HG02642 (cell line): ENCODE results near the gene CDC42BPA.
"Not testable (repeated sequence)": the region's sequence is repeated elsewhere in the genome, so short reads cannot be mapped to it uniquely, and the experiment has no call there.

ENCODE experiments used
- ATAC-seq: cut with Tn5 transposase; IDR thresholded peaks from one replicate; pipeline ENCODE4 v1.9.1; 2021; ENCODE audit warnings: mild to moderate bottlenecking; ENCODE audit not compliant: unreplicated experiment, poor library complexity

Gene CDC42BPA, protein sequence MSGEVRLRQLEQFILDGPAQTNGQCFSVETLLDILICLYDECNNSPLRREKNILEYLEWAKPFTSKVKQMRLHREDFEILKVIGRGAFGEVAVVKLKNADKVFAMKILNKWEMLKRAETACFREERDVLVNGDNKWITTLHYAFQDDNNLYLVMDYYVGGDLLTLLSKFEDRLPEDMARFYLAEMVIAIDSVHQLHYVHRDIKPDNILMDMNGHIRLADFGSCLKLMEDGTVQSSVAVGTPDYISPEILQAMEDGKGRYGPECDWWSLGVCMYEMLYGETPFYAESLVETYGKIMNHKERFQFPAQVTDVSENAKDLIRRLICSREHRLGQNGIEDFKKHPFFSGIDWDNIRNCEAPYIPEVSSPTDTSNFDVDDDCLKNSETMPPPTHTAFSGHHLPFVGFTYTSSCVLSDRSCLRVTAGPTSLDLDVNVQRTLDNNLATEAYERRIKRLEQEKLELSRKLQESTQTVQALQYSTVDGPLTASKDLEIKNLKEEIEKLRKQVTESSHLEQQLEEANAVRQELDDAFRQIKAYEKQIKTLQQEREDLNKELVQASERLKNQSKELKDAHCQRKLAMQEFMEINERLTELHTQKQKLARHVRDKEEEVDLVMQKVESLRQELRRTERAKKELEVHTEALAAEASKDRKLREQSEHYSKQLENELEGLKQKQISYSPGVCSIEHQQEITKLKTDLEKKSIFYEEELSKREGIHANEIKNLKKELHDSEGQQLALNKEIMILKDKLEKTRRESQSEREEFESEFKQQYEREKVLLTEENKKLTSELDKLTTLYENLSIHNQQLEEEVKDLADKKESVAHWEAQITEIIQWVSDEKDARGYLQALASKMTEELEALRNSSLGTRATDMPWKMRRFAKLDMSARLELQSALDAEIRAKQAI (N-terminal part only)

DNA sequence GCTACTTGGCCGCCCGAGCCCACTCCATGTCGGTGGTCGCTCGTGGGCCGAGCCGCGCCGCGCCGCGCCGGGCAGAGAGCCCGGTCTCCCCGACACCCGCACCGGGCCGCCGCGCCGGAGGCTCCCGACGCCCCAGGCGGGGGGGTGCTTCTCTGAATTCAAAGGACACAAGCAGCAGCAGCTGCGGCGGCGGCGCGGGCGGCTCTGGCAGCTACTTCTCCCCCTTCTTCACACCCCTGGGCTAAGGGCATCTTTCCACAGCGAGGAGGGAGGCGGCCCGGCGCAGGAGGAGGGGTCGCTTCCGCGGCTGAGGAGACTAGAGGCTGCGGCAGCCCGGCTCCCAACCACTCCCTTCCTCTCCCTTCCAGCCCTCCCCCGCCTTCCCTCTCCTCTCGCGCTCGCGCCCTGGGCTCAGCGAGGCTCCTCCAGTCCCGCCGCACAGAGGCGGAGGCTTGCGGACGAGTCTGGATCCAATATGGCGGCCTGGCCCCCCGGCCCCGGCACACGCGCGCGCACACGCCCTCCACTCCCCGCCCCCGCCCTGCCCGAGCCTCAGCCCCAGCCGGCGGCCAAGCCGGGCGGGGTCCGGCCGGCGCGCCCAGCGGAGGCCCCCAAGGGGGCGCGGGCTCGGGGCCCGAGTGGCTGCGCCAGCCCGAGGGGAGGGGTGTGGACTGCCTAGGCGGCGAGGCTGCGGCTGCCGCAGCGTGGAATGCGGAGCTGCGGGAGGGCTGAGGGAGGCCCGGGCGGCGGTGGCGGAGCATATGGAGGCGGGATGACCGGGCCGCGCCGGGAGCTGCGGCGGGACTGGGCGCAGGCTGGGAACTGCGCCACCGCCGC, at the start of gene CDC42BPA:
Gene CDC42BPA (minus strand): TSS at position 477 of the 837 bp plus-strand sequence. CDS start 1,310 bp downstream, outside the sequence.
- ATAC-seq = peak; percentile 64

DNA sequence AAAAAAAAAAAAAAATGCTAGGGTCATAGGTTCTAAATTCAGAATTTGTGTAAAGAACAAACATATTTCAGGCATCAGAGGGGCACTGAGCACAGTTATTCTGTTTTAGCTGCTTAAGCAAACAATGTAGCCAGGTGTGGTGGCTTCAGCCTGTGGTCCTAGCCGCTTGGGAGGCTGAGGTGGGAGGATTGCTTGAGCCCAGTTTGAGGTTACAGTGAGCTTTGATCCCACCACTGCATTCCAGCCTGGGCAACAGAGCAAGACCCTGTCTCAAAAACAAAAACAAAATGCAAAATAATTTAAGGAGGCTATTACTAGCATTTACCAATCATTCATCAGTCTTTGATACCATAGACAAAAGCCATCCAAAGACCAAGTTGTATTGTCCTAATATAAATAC, 49.7 kb upstream of the CDC42BPA start:
- ATAC-seq = no peak

DNA sequence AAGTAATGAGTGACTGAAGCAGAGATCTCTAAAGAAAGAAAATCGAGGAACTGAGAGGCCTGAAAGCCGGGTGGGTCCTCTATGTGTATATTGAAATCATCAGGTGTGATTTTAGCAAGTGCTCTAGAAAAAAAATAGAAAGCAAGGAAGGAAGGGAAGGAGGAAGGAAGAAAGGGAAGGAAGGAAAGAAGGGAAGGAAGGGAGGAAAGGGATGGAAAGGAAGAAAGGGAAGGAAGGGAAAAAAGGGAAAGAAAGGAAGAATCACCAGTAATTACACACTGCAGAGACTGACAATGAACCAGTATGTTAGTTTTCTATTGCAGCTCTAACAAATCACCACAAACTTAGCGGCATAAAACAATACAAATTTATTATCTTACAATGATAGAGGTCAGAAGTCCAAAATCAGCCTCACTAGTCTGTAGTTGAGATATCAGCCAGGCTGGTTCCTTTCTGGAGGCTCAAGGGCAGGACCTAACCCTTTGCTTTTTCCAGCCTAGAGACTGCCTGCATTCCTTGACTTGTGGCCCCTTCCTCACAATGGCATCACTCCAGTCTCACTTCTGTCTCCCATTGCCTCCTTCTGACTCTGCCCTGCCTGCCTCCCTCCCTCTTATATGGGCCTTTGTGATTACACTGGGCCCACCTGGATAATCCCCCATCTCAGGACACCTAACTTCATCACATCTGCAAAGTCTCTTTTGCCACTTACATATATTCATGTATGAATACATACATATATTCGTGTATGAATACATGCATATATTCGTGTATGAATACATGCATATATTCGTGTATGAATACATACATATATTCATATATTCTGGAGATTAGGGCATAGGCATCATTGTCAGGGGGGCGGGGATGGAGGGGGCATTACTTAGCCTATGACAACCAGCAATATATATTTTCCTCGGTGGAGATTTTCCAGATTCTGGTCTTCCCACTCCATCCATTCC, 47.5 kb upstream of the CDC42BPA start:
- ATAC-seq = no peak

DNA sequence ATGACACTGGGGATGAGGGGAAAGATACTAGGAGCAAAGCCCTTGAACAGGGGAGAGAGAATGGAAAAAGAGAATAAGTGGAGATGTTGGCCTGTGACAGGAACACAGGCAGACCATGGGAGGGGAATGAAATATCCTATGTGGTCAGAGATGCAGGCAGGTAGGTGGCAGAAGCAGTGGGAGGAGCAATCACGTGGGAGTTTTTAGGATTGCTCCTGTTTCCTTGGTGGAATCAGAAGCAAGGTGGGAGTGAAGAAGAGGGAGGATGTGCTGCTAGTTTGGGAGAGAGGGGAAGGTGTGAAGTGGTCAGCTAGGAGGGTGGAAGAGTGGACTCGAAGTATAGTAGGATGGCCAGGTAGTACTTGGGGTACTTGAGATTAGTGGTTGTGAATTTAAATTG, 46.4 kb upstream of the CDC42BPA start:
- ATAC-seq = no peak

DNA sequence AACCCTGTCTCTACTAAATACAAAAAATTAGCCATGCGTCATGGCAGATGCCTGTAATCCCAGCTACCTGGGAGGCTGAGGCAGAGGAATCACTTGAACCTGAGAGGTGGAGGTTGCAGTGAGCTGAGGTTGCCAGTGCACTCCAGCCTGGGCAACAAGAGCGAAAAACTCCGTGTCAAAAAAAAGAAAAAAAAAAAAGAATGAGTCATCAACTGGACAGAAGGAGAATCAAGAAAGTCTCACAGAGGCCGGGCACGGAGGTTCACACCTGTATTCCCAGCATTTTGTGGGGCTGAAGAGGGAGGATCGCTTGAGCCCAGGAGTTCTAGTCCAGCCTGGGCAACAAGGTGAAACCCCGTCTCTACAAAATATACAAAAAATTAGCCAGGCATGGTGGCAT, 45.5 kb upstream of the CDC42BPA start:
- ATAC-seq = no peak

DNA sequence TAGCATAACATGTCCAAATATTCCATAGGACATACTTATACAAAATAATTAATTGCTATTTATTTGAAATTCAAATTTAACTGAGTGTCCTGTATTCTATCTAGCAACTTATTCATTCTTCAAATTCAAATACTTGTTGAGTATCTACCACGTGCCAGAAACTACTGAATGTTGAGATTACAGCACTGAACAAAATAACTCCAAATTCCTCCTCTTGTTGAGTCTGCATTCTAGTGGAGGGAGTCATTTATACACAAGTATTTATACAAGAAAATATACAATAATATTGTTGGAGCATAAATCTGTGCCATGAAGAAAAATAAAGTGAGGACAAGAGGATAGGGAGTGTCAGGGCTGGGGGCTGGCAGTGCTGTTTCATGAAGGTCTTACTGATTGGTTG, 43.7 kb upstream of the CDC42BPA start:
- no peak for ATAC-seq

DNA sequence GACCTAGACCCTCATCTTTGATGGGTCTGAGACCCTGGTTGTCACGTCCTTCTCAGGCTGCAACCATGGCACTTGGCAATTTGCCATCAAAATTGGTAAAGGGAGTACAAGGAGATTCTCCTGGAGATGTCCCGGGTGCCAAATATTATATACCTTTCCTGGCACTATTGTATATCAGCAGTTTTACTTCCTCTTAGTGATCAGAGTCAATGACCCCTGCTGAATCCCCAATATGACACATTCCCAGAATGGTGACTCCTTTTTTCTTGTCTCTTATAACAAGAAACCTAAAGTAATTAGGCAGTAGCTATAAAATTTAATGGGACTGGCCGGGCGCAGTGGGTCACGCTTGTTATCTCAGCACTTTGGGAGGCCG, 39.6 kb upstream of the CDC42BPA start:
- no peak for ATAC-seq

DNA sequence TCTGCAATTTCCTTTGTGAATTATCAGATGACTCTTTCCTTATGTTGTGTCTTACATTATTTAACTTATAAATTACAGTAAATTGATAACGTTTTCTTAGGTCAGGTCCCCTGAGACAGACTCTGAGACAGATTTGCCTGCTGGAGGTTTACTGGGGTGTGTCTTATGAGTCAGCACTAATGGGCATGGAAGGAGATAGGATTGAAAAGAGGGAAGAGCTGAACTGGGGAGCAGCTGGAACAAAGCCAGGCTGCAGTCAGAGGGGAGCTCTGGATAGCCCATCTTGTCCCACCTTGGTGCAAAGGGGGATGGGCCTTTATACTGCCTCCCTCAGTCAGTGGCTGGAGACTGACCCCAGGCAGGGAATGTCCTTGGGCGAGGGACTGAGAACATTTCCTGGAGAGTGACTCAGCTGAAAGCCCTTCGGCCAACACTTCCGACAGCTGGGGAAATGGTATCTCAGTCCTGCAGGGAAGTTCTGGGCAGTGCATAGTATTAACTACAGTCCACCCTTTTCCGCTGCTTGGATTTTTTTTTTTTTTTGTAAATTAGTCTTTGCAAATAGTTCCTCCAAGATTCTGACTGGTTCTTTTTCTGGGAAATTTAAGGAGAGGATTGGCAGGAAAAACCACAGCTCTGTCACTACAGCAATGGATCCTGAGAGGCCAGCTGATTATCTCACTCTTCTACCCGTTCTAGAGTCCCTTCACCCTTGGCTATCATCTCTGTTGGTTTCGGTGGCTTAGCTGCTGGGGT, 39.1 kb upstream of the CDC42BPA start:
- no peak for ATAC-seq

DNA sequence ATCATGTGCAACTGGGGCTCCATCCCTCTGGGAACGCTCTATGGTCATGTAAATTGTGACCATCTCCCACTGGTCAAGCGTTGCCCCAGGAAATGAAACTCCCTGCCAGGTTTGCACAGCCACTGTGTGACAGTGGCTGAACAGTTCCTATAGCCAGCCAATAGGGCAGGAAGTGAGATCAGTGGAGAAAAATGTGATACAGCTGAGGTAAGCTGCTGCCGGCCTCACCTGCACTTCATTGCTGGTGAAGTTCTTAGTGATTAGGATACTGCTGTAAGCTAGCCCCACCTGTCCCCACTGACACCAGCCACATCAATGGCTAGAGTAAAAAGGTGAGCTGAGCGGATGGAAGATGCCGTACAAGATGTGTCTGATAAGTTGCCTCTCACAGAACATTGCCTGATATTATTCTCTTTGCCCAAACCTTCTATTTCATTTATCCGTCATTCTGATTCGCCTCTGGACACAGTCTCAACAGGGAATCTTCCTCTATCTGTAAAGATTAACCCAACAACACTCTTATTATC, 38.4 kb upstream of the CDC42BPA start:
- ATAC-seq = no peak

DNA sequence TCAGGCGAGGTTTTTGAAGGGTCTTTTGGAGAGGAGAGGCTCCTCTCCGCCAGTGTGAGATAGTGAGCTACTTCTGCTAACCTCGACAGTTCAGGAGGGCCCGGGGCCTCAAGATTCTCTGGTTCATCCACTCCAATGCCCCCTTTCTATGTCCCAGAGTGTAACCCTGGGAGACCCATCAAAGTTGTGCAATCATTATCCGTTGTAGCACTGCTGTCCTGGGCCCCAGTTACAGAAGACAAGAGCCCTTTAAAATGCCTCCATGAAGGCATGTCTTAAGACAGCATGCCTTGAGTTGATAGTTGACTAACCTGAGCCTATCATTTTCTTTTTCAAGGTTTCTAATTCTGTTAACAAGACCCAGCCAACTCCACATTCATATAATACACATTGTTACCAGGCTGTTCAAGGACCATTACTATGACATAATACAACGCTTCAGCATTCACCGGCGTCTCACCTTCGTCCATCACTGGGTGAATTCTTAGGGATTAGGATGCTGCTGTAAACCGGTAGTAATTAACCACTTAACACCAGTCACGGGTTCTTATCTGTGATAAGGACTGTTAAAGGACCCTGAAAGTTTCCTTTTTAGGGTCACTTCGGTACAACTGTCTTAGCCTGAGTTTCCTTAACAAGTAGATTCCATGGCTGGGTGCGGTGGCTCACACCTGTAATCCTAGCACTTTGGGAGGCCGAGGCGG, 37.4 kb upstream of the CDC42BPA start:
- ATAC-seq = no peak

DNA sequence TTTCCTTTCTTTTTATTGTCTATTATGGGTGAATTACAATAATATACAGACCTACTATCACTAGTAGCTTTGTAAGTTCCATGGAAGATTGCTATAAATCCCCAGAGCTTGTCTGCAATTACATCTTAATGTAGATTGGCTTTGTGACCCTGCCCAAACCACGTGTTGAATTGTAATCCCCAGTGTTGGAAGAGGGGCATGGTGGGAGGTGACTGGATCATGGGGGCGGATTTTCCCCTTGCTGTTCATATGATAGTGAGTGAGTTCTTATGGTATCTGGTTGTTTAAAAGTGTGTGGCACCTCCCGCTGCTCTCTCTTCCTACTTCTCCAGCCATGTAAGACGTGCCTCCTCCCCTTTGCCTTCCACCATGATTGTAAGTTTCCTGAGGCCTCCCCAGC, 34.9 kb upstream of the CDC42BPA start:
- ATAC-seq = no peak

DNA sequence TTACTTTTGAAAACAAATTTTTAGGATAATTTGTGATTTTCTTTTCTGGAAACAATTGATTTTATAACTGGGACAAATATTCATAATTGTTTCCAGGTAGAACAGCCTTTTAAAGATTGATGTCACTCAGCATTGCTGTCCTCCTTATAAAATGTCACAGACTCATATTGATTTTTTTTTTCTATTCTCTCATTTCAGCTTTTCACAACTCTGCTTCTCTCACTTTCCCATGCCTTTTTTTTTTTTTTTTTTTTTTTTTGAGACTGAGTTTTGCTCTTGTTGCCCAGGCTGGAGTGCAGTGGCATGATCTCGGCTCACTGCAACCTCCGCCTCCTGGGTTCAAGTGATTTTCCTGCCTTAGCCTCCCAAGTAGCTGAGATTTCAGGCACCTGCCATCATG, 33.9 kb upstream of the CDC42BPA start:
- not testable (repeated sequence) for ATAC-seq

DNA sequence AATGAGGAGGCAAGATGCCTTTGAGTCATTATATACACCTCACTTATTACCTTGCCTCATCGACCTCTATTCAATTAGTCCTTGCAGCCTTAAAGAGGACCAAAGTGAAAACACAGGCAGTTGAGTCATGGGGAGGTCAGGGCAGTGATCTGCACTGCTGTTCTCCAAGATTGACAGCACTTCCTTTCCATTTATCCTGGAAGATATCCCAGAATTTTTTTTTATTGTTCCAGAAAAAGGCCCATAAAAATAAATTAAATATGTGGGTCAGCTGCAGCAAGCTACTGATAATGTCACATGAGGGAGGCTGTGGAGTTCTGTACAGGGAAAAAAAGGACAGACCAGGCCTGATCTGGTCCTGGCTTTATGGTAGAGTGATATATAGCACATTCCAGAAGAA, 33.2 kb upstream of the CDC42BPA start:
- no peak for ATAC-seq

DNA sequence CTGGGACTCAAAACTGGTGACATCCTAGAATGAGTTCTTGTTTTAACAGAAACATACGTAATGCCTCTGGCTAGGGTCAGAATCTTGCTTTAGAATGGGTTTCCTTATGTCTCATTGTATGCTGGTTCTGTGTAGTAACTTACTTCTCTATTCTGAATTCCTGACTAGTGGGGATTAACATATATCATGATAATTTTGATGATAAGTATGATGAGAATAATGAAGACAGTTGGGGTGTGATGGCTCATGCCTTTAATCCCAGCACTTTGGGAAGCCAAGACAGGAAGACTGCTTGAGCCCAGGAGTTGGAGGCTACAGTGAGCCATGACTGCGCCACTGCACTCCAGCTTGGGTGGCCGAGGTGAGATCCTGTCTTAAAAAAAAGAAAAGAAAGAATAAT, 31.7 kb upstream of the CDC42BPA start:
- no peak for ATAC-seq

DNA sequence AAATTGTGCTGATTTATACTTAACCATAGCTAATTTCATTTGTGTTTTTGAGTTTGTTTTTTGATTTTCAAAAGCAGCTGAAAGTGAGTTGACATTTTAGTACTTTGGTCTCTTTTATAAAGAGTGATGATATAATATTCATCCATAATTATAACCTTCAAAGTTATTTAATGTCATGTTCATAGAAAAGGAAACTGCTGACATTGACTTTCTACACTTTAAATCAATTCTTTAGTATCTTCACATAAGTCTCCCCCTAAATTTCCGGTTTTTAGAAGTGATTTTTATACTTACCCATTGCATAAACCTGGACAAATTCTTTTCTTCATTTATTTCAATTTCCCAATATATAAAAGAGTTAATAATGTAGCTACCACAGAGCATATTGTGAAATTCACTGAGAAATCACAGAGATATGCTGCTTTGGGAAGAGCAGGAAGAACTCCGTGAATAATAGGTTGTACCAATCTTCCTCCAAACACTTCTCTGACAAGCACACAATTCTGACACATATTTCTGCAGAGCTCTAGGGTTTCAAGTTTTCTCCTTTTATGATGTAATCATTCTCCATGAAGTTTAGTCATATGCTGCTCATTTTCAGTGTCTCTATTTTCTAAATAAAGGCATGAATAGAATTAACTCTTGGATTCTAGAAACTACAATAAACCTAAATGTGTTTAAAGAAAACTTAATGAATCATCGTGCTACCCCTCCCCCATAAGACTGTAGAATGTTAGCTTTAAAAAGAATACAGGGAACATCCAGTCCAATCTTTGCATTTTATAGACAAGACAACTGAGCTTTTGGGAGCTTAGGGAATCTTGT, 25.6 kb upstream of the CDC42BPA start:
- no peak for ATAC-seq

DNA sequence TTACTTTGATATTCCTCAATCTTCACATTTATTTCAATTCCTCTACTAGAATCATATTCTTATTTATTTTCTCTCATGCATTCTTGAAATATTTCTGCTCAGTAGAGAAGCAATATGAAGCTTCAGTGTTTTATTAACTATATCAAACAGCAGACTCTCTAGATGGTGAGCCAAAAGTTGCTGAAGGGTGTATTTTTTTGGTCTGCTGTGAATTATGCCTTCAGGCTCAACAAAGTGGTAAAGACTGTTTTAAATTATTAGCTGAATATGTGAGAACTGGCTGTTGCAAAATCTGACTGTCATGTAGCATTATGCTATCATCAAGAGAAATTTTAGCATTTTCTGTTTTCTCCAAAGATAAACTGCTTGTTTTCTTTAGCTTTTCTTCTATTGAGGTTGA, 24.9 kb upstream of the CDC42BPA start:
- no peak for ATAC-seq
